WTC11 (cell line): Measurements from ENCODE around the gene PTPRJ. TPM values are rescaled to one million over a fixed set of nuclear protein-coding genes. Genes with fewer than 3 reads are reported as not detected.

Experiments
- ATAC-seq: fragments of 200-7000 bp; cut with Tn5 transposase; 2 replicates; pipeline ENCODE4 v1.10.0; 2021; ENCODE audit warnings: mild to moderate bottlenecking, moderate library complexity
- CTCF ChIA-PET: fragments of 300-600 bp; sonication (Branson Sonifier 250); formaldehyde crosslinking; loops from one replicate; lab custom pipeline; 2021; ENCODE audit warnings: antibody characterized with exemption; lab: Charles Lee
- POLR2A ChIA-PET: fragments of 350-600 bp; sonication (Branson Sonifier 250); formaldehyde crosslinking; loops from one replicate; lab custom pipeline; 2021; ENCODE audit warnings: antibody characterized with exemption; lab: Charles Lee
- DNase-seq: peaks from one replicate; pipeline ENCODE4 v3.0.0; 2021; ENCODE audit warnings: low spot score
- H3K27ac Mint-ChIP-seq: 2 replicates; pipeline ENCODE4 v1.8.0; 2021; ENCODE audit warnings: mixed read lengths
- H3K27me3 Mint-ChIP-seq: 2 replicates; pipeline ENCODE4 v1.8.0; 2021; ENCODE audit warnings: low read depth, mild to moderate bottlenecking, moderate library complexity, mixed read lengths
- H3K36me3 Mint-ChIP-seq: 2 replicates; pipeline ENCODE4 v1.8.0; 2021; ENCODE audit warnings: mixed read lengths
- H3K4me1 Mint-ChIP-seq: 2 replicates; pipeline ENCODE4 v1.8.0; 2022; ENCODE audit warnings: mixed read lengths
- H3K4me3 Mint-ChIP-seq: 2 replicates; pipeline ENCODE4 v1.8.0; 2021; ENCODE audit warnings: mild to moderate bottlenecking, moderate library complexity, mixed read lengths
- H3K9me3 Mint-ChIP-seq: 2 replicates; pipeline ENCODE4 v1.8.0; 2021; ENCODE audit warnings: mixed read lengths
- ESRRA ChIP-seq: sonication (generic); formaldehyde crosslinking; IDR thresholded peaks from 2 replicates; pipeline ENCODE4 v1.8.1; 2022; ENCODE audit warnings: mild to moderate bottlenecking, missing genetic modification reagents, borderline replicate concordance
- FOXJ3 ChIP-seq: sonication (generic); formaldehyde crosslinking; IDR thresholded peaks from 2 replicates; pipeline ENCODE4 v1.9.0; 2021; ENCODE audit warnings: missing genetic modification reagents, mild to moderate bottlenecking, borderline replicate concordance
- HMGA2 ChIP-seq: fragments of 250-450 bp; sonication (Bioruptor Pico); IDR thresholded peaks from 2 replicates; pipeline ENCODE4 v1.4.0; 2021; ENCODE audit warnings: mild to moderate bottlenecking, moderate library complexity
- JUN ChIP-seq: sonication (generic); formaldehyde crosslinking; IDR thresholded peaks from 2 replicates; pipeline ENCODE4 v1.8.0; 2023; ENCODE audit warnings: mild to moderate bottlenecking, missing genetic modification reagents
- TCF7 ChIP-seq: sonication (generic); formaldehyde crosslinking; IDR thresholded peaks from 2 replicates; pipeline ENCODE4 v1.8.0; 2022; ENCODE audit warnings: mild to moderate bottlenecking, low read depth, missing genetic modification reagents, moderate library complexity
- total RNA-seq: library from RNA; stranded (reverse); gene quantifications from 3 replicates; pipeline ENCODE4 v1.2.3, GENCODE V29; 2021
- TF ChIP-seq, protein P1 (sequence below): sonication (generic); formaldehyde crosslinking; IDR thresholded peaks from 2 replicates; pipeline ENCODE4 v1.8.0; 2023; ENCODE audit warnings: missing genetic modification reagents, mild to moderate bottlenecking, borderline replicate concordance
- TF ChIP-seq, protein P2 (sequence below): sonication (generic); formaldehyde crosslinking; IDR thresholded peaks from 2 replicates; pipeline ENCODE4 v1.8.0; 2022; ENCODE audit warnings: missing genetic modification reagents
- TF ChIP-seq, protein P3 (sequence below): sonication (generic); formaldehyde crosslinking; IDR thresholded peaks from 2 replicates; pipeline ENCODE4 v1.8.1; 2022; ENCODE audit warnings: low read depth, mild to moderate bottlenecking, moderate library complexity, missing genetic modification reagents, borderline replicate concordance
- TF ChIP-seq, protein P4 (sequence below): sonication (generic); formaldehyde crosslinking; conservative IDR thresholded peaks from 2 replicates; pipeline ENCODE4 v1.8.1; 2022; ENCODE audit warnings: mild to moderate bottlenecking, missing genetic modification reagents
- TF ChIP-seq, protein P5 (sequence below): fragments of 250-450 bp; sonication (Bioruptor Pico); IDR thresholded peaks from 2 replicates; pipeline ENCODE4 v1.9.0; 2021; ENCODE audit warnings: mild to moderate bottlenecking
- TF ChIP-seq, protein P6 (sequence below): sonication (generic); formaldehyde crosslinking; IDR thresholded peaks from 2 replicates; pipeline ENCODE4 v1.8.1; 2022; ENCODE audit warnings: missing genetic modification reagents, borderline replicate concordance

Gene PTPRJ
- total RNA-seq, 1 experiment from 2014 or later, result 19.5 TPM

DNA sequence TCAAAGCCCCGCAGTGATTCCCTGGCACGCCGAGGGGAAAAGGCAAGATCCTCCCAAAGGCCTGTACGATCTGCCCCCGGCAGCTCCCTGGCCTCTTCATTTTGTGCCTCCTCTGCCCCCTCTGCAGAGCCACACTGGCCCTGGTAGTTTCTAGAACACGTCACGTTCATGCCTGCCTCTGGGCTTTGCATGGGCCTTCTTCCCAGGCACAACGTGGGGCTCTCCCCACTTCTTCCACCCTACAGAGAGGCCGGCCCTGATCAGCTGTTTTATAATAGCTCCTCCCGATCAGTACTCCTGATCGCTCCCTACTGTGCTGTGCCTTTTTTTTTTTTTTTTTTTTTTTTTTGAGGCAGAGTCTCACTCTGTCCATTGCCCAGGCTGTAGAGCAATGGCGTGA, 78.4 kb downstream of the PTPRJ start:
- TF ChIP-seq, protein P1, sequence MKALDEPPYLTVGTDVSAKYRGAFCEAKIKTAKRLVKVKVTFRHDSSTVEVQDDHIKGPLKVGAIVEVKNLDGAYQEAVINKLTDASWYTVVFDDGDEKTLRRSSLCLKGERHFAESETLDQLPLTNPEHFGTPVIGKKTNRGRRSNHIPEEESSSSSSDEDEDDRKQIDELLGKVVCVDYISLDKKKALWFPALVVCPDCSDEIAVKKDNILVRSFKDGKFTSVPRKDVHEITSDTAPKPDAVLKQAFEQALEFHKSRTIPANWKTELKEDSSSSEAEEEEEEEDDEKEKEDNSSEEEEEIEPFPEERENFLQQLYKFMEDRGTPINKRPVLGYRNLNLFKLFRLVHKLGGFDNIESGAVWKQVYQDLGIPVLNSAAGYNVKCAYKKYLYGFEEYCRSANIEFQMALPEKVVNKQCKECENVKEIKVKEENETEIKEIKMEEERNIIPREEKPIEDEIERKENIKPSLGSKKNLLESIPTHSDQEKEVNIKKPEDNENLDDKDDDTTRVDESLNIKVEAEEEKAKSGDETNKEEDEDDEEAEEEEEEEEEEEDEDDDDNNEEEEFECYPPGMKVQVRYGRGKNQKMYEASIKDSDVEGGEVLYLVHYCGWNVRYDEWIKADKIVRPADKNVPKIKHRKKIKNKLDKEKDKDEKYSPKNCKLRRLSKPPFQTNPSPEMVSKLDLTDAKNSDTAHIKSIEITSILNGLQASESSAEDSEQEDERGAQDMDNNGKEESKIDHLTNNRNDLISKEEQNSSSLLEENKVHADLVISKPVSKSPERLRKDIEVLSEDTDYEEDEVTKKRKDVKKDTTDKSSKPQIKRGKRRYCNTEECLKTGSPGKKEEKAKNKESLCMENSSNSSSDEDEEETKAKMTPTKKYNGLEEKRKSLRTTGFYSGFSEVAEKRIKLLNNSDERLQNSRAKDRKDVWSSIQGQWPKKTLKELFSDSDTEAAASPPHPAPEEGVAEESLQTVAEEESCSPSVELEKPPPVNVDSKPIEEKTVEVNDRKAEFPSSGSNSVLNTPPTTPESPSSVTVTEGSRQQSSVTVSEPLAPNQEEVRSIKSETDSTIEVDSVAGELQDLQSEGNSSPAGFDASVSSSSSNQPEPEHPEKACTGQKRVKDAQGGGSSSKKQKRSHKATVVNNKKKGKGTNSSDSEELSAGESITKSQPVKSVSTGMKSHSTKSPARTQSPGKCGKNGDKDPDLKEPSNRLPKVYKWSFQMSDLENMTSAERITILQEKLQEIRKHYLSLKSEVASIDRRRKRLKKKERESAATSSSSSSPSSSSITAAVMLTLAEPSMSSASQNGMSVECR, result no peak
- TF ChIP-seq, all 79 proteins: peak for 0
- Mint-ChIP-seq H3K27ac (peak overlapping the region; percentile 4; the same call in 1 of the 2 replicates), H3K4me3 (no peak overlapping the region), H3K27me3 (no peaks in the 10 kb centered on the region), H3K36me3 (no peaks in the 10 kb centered on the region), H3K9me3 (no peaks in the 10 kb centered on the region), H3K4me1 (peaks cover 52% of the 10 kb centered on the region)
- ChIA-PET CTCF (interaction anchor here (1.1 kb wide), 1 partner anchor 124 kb away, joined by 3 read pairs; no protein-coding TSS in a partner anchor), POLR2A (no interaction called here)
- ATAC-seq (no peak), DNase-seq (no peak)

DNA sequence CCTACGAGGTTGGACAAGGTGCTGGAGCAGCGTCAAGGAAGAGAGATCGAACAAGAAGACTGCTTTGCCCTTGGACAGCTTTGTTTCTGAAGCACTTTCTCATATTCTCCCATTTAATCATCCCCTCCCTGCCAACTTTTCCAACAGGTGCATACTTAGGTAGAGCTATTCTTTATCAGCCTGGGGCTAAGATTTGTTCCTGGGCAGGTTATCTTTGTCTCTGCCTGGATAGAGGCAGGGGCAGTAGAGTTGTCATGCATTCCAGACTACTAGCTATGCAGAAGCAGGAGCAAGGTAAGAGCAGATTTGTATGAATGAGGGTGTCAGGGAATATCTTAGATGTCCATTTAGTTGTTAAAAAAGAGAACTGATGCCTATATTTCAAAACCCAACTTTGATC, 82.3 kb downstream of the PTPRJ start:
- CTCF ChIA-PET, result interaction anchor here (0.8 to 1.5 kb wide), 2 partner anchors 11 to 46 kb away, joined by 3 read pairs; no protein-coding TSS in a partner anchor
- no peak overlapping the region for H3K4me3 Mint-ChIP-seq
- POLR2A ChIA-PET, result no interaction called here

More for the DNA sequence above, 82.3 kb downstream of the PTPRJ start:
- DNase-seq (no peak), ATAC-seq (no peak)
- no peaks in the 10 kb centered on the region for H3K36me3 Mint-ChIP-seq
- H3K4me1 Mint-ChIP-seq, result peaks cover 28% of the 10 kb centered on the region
- H3K27ac Mint-ChIP-seq, result no peak overlapping the region
- TF ChIP-seq FOXJ3, result no peak
- TF ChIP-seq TCF7, result no peak
- TF ChIP-seq, protein P2, sequence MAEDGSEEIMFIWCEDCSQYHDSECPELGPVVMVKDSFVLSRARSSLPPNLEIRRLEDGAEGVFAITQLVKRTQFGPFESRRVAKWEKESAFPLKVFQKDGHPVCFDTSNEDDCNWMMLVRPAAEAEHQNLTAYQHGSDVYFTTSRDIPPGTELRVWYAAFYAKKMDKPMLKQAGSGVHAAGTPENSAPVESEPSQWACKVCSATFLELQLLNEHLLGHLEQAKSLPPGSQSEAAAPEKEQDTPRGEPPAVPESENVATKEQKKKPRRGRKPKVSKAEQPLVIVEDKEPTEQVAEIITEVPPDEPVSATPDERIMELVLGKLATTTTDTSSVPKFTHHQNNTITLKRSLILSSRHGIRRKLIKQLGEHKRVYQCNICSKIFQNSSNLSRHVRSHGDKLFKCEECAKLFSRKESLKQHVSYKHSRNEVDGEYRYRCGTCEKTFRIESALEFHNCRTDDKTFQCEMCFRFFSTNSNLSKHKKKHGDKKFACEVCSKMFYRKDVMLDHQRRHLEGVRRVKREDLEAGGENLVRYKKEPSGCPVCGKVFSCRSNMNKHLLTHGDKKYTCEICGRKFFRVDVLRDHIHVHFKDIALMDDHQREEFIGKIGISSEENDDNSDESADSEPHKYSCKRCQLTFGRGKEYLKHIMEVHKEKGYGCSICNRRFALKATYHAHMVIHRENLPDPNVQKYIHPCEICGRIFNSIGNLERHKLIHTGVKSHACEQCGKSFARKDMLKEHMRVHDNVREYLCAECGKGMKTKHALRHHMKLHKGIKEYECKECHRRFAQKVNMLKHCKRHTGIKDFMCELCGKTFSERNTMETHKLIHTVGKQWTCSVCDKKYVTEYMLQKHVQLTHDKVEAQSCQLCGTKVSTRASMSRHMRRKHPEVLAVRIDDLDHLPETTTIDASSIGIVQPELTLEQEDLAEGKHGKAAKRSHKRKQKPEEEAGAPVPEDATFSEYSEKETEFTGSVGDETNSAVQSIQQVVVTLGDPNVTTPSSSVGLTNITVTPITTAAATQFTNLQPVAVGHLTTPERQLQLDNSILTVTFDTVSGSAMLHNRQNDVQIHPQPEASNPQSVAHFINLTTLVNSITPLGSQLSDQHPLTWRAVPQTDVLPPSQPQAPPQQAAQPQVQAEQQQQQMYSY, result no peak
- no peak for TF ChIP-seq JUN (CRISPR knock-in tag)
- TF ChIP-seq, protein P3, sequence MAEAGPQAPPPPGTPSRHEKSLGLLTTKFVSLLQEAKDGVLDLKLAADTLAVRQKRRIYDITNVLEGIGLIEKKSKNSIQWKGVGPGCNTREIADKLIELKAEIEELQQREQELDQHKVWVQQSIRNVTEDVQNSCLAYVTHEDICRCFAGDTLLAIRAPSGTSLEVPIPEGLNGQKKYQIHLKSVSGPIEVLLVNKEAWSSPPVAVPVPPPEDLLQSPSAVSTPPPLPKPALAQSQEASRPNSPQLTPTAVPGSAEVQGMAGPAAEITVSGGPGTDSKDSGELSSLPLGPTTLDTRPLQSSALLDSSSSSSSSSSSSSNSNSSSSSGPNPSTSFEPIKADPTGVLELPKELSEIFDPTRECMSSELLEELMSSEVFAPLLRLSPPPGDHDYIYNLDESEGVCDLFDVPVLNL, result no peak
- TF ChIP-seq ESRRA, result no peak
- TF ChIP-seq HMGA2, result no peak
- TF ChIP-seq, protein P4, sequence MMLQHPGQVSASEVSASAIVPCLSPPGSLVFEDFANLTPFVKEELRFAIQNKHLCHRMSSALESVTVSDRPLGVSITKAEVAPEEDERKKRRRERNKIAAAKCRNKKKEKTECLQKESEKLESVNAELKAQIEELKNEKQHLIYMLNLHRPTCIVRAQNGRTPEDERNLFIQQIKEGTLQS, result no peak
- TF ChIP-seq, protein P5, sequence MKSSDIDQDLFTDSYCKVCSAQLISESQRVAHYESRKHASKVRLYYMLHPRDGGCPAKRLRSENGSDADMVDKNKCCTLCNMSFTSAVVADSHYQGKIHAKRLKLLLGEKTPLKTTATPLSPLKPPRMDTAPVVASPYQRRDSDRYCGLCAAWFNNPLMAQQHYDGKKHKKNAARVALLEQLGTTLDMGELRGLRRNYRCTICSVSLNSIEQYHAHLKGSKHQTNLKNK (CRISPR knock-in tag), result no peak
- TF ChIP-seq, protein P6, sequence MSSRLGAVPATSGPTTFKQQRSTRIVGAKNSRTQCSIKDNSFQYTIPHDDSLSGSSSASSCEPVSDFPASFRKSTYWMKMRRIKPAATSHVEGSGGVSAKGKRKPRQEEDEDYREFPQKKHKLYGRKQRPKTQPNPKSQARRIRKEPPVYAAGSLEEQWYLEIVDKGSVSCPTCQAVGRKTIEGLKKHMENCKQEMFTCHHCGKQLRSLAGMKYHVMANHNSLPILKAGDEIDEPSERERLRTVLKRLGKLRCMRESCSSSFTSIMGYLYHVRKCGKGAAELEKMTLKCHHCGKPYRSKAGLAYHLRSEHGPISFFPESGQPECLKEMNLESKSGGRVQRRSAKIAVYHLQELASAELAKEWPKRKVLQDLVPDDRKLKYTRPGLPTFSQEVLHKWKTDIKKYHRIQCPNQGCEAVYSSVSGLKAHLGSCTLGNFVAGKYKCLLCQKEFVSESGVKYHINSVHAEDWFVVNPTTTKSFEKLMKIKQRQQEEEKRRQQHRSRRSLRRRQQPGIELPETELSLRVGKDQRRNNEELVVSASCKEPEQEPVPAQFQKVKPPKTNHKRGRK (CRISPR knock-in tag), result no peak
- no peaks in the 10 kb centered on the region for H3K27me3 Mint-ChIP-seq
- no peaks in the 10 kb centered on the region for H3K9me3 Mint-ChIP-seq
